SHP77 treated with DMSO at 0.1 percent for 48 hours (cell line): ENCODE data around the gene HMGXB4.
A peak's percentile ranks its signal among the peaks of the same experiment; 100 is the strongest.

Source experiments
- DNase-seq: peaks from one replicate; lab custom pipeline; 2025; lab: John Stamatoyannopoulos, UW

Gene HMGXB4

DNA sequence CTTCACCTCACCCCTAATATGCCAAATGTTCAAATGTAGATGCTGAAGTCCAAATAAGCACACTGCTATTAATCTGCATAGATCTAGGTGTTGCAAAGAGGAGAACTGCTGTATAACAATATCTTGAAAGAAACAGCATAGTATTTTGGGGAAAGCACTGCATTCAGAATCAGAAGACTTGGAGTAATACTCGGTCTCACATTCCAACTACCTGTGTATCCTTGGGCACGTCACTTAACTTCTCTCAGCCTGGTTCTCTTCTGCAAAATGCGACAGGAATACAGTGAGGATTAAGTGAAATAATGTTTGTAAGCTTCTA, 332 bp upstream of the HMGXB4 start:
- DNase-seq: no peak

DNA sequence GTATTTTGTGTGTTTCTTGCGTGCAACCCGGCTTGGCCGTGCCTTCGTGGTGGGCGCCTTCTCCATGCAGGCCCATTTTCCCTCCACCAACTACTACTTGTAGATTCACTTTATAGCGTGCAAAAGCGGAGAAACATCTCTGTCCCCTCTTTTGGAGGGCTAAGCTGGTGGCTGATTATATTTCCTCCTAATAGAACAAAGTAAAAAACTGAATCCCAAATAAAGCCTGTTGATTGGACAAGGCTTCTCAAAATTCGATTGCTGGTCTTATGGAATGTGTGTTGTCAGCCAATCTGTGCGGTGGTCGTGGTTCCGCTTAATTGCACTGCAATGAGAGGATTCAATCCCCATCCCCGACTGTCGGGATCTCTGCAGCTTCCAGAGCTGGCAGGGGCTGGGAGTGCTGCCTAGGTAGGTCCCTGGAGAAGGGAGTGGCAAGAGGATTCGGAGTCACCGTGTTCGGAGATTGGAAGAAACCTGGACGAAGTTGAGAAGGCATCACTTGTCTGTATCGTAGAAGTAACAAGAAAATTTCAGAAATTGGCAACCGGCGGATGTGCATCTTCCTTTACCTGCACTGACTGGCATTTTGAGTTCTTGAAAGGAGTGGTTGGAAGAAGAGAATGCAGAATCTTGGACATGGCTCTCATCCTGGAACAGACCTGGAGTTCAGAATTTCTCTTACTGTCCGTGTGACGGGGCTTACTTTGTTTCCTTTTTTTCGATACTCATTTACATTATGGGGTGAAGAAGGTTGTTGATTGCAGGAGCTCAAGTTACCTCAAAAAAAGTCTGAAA, 1.1 kb downstream of the HMGXB4 start:
- DNase-seq: no peak

GRCh38 chr22:35264986-35265385, 7.7 kb downstream of the HMGXB4 start:
- no peak for DNase-seq

DNA sequence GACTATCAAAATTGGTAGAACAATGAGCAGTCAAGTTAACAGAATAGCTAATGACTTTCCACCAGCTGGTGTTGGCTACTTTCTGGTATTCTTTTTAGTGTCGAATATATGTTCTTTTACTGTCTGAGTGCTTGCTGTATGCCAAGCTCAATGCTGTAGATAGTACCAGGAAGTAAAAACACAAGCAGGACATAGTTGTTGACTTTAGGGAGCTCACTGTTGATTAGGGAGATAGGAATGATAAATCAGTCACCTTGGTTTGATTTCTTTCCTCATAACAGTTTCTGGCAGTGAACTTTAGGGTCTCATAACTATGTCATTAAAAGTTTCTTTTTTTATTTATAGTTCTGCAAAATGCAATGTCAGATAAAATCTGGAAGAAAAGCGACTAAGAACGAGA, 9.0 kb downstream of the HMGXB4 start:
- no peak for DNase-seq

DNA sequence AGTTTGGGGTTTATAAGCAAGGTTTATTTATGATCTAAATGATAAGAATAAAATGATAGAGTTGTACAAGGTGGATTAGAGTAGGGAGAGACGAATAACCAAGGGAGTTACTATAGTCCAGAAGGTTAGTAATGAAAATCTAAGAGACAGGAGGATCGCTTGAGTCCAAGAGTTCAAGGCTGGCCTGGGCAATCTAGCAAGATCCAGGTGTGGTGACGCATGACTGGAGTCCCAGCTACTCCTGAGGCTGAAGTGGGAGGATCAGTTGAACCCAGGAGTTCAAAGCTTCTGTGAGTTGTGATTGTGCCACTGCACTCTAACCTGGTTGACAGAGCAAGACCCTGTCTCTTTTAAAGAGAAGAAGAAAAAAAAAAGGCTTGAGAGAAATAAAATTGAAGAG, 12.3 kb downstream of the HMGXB4 start:
- DNase-seq: no peak

DNA sequence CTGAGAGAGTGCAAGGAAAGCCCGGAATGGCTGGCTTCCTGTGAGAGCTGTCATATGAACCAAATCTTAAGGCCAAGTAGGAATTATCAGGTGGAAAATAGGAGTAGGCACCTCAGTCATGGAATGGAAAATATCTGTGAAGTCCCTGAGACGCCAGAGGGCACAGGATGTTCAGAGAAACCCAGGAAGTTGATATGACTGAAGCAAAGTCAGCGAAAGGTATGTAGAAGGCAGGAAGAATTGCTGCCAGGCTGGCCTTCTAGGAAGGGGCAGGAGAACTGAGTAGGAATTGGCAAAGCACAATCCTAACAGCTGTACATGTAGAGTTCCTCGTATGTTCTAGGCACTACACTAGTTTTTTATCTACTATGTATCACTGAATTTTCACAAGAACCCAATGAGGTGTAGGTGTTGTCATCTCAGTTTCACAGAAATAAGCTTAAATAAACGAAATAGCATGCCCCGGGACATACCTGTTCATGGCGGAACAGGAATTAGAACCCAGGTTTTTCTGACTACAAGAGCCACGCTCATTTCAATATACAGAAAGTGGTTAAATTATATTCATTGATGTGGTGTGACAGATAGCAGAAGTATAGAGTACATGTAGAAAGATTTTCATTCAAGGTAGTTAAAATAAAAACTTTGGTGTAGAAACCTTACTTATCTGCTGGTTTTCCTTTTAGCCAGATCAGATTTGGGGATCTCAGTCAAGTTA, 17.0 kb downstream of the HMGXB4 start:
- DNase-seq: no peak

GRCh38 chr22:35275580-35275979, 18.3 kb downstream of the HMGXB4 start:
- DNase-seq: no peak

GRCh38 chr22:35276019-35276418, 18.7 kb downstream of the HMGXB4 start:
- no peak for DNase-seq

- DNase-seq: no peak
These were observed 30.8 kb downstream of the HMGXB4 start for GRCh38 chr22:35288116-35288515.

GRCh38 chr22:35292786-35293185, 35.5 kb downstream of the HMGXB4 start:
- DNase-seq: no peak

- no peak for DNase-seq
These were observed 38.8 kb downstream of the HMGXB4 start for GRCh38 chr22:35296051-35296450.

GRCh38 chr22:35299217-35299672, 42.0 kb downstream of the HMGXB4 start:
- no peak for DNase-seq

DNA sequence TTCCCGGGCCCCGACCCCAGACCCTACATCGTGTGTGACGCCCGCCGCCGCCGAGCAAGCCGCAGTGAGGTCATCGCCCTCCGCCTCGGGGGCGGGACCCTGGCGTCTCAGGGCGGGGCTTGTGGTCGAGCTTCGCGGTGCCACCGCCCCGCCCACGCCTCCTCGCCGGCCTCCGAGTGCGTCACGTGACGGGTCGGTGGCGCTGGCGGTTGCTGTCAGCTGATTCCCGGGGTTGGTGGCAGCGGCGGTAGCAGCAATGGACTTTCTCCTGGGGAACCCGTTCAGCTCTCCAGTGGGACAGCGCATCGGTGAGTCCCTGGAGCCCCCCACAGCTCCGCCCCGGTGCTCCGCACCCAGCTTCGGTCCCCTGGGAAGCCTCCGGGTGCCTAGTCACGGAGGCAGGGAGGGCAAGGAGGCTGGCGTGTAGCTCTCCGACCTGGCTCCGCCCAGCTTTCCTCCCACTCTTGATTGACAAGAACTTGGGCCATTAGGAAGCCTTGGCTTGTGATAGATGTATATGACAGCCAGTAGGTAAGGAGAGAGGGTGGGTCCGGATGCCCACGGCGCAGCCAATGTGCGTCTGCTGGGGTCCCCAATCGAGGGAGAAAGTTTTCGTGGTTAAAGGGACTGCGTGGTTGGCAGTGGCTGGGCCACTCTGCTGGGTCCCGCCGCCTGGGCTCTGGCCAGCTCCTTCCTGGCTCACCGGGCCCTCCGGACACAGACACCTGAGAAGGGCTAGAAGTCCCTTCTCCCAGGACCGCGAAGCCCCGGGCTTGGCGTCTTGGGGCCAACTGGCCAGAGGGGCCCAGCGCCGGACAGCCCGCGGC, 42.6 kb downstream of the HMGXB4 start, which contains the start of gene TOM1:
Gene TOM1, plus strand, starts transcription at position 222 of the 827 bp plus-strand sequence. Its CDS starts 35 bp downstream, at position 257.
- peak; percentile 94 for DNase-seq

DNA sequence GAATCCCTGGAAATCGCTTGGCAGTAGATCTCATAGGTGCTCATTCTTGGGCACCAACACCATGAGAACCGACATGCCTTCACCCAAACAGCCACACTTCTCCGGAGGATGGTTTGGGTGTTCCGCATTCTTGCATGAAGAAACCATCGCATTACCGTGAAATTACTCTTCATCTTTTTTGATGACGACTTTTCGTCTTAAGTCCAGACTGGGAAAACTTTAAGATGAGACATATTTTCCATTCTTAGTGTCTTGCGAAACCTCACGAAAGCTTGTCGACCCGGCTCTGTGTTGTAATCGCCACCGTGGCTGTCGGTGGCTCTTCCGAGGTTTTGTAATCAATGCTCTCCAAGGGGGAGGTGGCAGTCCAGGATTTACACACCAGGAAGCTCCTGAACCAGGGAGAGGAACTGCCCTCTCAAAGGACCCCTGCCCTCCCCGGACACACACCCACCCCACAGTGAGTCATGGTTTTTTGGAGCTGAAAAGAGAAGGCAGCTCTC, 44.1 kb downstream of the HMGXB4 start:
- no peak for DNase-seq

DNA sequence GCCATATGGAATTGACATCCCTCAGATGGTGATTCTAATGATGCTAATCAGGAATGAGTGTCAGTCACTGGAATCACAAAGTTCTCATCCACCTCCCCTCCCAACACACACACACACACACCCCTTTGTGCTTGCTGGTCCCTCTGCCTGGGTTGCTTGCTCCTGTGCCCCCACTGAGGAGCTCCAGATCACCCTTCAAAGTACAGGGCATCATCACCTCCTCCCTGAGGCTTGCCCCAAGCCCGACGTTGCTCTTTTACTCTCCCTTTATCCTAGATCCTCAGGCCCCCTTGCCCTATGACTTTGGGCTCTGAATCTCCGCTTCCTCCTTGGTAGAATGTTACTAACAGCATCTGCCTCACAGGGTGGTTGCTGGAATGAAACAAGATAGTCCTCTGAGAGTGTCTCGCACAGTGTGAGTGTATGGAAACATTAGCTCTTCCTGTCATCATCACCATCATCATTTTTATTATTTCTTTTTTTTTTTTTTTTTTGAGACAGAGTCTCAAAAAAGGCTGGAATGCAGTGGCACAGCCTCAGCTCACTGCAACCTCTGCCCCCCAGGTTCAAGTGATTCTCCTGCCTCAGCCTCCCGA, 45.8 kb downstream of the HMGXB4 start:
- DNase-seq: no peak

DNA sequence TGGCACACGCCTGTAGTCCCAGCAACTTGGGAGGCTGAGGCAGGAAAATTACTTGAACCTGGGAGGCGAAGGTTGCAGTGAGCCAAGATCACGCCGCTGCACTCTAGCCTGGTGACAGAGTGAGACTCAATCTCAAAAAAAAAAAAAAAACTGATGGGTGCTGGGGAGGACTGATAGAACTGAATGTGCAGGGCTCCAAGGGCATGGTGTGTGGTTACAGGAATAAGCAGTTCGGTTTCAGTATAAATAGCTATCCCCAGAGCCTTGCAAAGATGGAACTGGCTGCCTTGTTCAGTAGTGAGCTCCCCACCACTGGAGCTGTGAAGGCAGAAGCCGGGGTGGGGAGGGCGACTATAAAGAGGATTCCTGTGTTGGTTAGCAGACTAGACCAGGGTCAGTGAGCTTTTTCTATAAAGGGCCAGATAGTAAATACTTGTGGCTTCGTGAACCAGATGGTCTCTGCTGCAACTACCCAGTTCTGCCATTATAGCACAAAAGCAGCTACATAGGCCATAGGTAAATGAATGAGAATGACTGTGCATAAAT, 48.3 kb downstream of the HMGXB4 start:
- DNase-seq: no peak

- no peak for DNase-seq
These were observed 49.2 kb downstream of the HMGXB4 start for GRCh38 chr22:35306350-35306967.

DNA sequence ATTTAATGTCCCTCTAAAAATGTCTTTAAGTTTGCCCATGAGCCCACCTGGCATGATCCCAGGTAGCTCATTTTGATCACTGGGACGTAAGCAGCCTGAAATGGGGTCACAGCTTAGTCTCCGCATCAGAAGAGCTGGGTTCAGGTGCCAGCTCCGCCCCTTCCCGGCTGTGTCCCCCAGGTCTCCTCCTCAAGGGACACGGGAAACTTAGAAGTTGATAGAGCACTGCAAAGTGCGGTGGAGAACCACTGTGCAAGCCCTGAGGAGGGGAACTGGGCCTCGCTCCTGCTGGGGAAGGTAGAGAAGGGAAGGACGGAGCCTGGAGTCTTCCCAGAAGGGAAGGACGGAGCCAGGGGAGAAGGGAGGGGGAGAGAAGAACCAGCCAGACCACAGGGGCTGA, 50.1 kb downstream of the HMGXB4 start:
- DNase-seq: no peak

GRCh38 chr22:35307892-35308291, 50.6 kb downstream of the HMGXB4 start:
- DNase-seq: no peak

DNA sequence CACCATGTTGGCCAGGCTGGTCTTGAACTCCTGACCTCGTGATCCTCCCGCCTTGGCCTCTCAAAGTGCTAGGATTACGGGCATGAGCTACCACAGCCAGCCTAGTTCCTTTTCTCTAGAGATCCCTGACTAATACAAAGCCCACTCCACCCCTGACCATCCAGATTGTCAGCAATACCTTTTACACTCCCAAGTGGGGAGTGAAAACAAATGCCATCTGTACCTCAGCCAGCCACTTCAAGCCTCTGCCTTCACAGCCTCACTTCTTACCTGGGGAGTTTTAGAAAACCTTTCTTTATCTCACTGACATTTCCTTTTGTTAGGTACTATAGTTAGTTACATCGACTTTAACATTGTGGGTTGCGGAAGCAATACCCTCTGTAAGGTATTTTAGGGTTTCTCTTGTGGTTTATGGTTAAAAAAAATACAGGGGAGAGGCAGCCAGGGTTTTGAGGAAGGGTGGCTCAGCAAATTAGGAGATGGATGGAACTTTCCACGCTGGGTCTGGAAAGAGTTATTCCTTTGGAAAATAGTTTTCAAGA, 51.3 kb downstream of the HMGXB4 start:
- DNase-seq: no peak
